OCI-LY3 (cell line): ENCODE data around the gene LHFPL2.

Source experiments
- H2AFZ ChIP-seq: fragments of 200-600, 300-600 bp; shearing (Covaris generic); 2 replicates; pipeline ENCODE4 v1.6.0; 2014; ENCODE audit warnings: antibody characterized with exemption, low read depth, low read length
- H3K27ac ChIP-seq: fragments of 200-600, 300-600 bp; sonication (generic); 2 replicates; pipeline ENCODE4 v1.5.1; 2014; ENCODE audit warnings: mild to moderate bottlenecking, low read length, moderate library complexity, mixed read lengths
- H3K27me3 ChIP-seq: fragments of 200-600, 300-600 bp; sonication (generic); 2 replicates; pipeline ENCODE4 v1.6.1; 2014; ENCODE audit warnings: low read depth, low read length, mixed read lengths
- H3K36me3 ChIP-seq: fragments of 200-600, 300-600 bp; sonication (generic); replicated peaks from 2 replicates; pipeline ENCODE3; 2014; ENCODE audit warnings: low read depth, low read length, mixed read lengths
- H3K4me1 ChIP-seq: fragments of 300-600, 200-600 bp; sonication (generic); 2 replicates; pipeline ENCODE4 v1.6.1; 2014; ENCODE audit warnings: low read length, mixed read lengths
- H3K4me2 ChIP-seq: fragments of 200-600, 300-600 bp; sonication (generic); 2 replicates; pipeline ENCODE4 v1.6.1; 2014; ENCODE audit warnings: low read length, mixed read lengths
- H3K4me3 ChIP-seq: fragments of 300-600, 200-600 bp; sonication (generic); 2 replicates; pipeline ENCODE4 v1.5.1; 2014; ENCODE audit warnings: antibody characterized with exemption, mild to moderate bottlenecking, low read length, moderate library complexity
- H3K79me2 ChIP-seq: fragments of 300-600, 200-600 bp; shearing (Covaris generic); 2 replicates; pipeline ENCODE4 v1.6.1; 2014; ENCODE audit warnings: mild to moderate bottlenecking, low read length, mixed read lengths
- H3K9ac ChIP-seq: fragments of 300-600, 200-600 bp; shearing (Covaris generic); 2 replicates; pipeline ENCODE4 v1.6.0; 2014; ENCODE audit warnings: mild to moderate bottlenecking, low read length, moderate library complexity
- H3K9me3 ChIP-seq: fragments of 200-600, 300-600 bp; shearing (Covaris generic); 2 replicates; pipeline ENCODE4 v1.6.1; 2014; ENCODE audit warnings: low read length, mixed read lengths; ENCODE audit not compliant: insufficient read depth
- H4K20me1 ChIP-seq: fragments of 200-600, 300-600 bp; sonication (generic); 2 replicates; pipeline ENCODE4 v1.6.1; 2016; ENCODE audit warnings: low read length, mixed read lengths; ENCODE audit not compliant: insufficient read depth
- EZH2phosphoT487 ChIP-seq: fragments of 200-600 bp; shearing (Covaris generic); IDR thresholded peaks from 2 replicates; pipeline ENCODE4 v1.6.1; 2018; ENCODE audit warnings: antibody characterized with exemption, mixed run types, low read depth
- TF ChIP-seq, protein P1 (sequence below): fragments of 200-600, 300-600 bp; sonication (generic); IDR thresholded peaks from 2 replicates; pipeline ENCODE4 v1.5.1; 2014; ENCODE audit warnings: antibody characterized with exemption, low read length, low read depth

The LHFPL2 gene

DNA sequence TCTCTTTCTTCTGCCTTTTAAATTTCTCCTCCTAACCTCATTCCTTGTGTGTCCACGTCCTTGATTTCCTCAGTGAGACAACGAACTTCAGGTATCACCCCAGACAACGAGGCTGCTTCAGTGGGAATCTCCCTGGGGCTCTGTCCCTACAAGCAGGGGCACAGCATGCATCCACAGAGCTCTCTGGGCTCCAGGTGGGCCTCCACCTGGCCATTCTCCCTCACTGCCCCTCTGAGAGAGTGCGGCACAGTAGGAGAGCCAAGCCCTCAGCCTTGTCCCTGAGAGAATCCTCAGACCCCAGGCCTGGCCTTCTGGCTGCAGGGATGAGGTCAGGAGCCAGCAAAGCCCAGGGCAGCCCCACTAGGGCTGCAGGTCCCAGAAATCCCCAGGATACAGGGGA, 105.3 kb downstream of the LHFPL2 start:
- Histone ChIP-seq H3K79me2 (no peaks in the 10 kb centered on the region), H2AFZ (no peak overlapping the region), H3K4me2 (no peak overlapping the region), H4K20me1 (no peaks in the 10 kb centered on the region), H3K4me1 (no peaks in the 10 kb centered on the region), H3K9ac (no peak overlapping the region), H3K4me3 (no peak overlapping the region), H3K36me3 (no peaks in the 10 kb centered on the region), H3K27me3 (no peaks in the 10 kb centered on the region), H3K27ac (no peak overlapping the region), H3K9me3 (no peaks in the 10 kb centered on the region)
- TF ChIP-seq EZH2phosphoT487: no peak
- TF ChIP-seq, protein P1, sequence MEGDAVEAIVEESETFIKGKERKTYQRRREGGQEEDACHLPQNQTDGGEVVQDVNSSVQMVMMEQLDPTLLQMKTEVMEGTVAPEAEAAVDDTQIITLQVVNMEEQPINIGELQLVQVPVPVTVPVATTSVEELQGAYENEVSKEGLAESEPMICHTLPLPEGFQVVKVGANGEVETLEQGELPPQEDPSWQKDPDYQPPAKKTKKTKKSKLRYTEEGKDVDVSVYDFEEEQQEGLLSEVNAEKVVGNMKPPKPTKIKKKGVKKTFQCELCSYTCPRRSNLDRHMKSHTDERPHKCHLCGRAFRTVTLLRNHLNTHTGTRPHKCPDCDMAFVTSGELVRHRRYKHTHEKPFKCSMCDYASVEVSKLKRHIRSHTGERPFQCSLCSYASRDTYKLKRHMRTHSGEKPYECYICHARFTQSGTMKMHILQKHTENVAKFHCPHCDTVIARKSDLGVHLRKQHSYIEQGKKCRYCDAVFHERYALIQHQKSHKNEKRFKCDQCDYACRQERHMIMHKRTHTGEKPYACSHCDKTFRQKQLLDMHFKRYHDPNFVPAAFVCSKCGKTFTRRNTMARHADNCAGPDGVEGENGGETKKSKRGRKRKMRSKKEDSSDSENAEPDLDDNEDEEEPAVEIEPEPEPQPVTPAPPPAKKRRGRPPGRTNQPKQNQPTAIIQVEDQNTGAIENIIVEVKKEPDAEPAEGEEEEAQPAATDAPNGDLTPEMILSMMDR: no peak

DNA sequence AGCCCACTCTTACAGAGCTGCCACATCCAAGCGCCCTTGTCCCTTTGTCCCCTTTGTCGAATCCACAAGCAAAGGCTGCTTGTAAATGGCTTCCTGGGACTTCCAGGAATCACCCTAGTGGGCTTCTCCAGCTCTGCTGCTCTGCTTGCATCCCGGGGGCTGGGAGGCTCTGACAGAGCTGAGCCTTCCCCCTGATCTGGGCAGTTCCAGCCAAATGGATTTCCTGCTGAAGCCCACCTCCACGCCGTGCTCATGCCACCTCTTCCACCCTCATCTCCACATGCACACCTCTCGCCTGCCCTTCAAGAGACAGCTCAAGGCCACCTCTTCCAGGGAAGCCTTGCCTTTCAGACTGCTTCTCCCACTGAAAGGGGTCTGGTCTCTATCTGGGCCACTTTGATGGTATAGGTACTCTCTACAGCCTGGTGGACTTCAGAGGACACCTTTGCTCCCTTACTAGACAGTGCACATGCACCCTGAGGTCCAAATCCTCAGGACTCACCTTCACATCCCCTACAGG, 106.2 kb downstream of the LHFPL2 start:
- Histone ChIP-seq H3K27ac (no peak overlapping the region), H3K9me3 (no peaks in the 10 kb centered on the region), H3K4me1 (no peaks in the 10 kb centered on the region), H3K27me3 (no peaks in the 10 kb centered on the region), H3K79me2 (no peaks in the 10 kb centered on the region), H3K4me3 (no peak overlapping the region), H4K20me1 (no peaks in the 10 kb centered on the region), H2AFZ (no peak overlapping the region), H3K9ac (no peak overlapping the region), H3K4me2 (no peak overlapping the region), H3K36me3 (no peaks in the 10 kb centered on the region)
- no peak for TF ChIP-seq EZH2phosphoT487
- TF ChIP-seq, protein P1: no peak

DNA sequence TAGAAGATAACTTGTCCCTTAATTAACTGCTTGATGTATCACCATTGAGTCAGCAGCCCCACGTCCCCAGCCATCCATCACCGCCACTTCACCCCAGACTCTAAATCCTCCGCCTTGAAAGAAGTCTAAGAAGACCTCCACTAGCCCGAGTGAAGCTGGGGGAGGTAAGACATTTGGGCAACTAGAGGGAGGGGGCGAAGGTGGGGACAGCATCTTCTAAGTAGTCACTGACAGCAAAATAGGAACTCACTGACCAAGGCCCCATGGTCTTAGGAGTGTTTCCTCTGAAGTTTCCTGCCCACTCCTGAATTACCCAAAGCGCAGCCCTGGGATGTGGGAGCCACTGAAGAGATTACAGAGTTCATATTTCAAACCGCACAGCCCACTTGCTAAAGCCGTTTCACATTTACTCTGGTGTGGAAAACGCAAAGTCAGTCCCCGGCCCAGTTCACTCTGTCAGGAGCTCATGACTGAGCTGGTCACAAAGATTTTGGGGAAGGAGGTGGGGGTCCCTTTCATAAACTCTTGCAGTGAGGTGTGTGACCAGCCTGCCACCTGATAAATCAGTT, 107.4 kb downstream of the LHFPL2 start:
- H3K79me2 ChIP-seq: no peaks in the 10 kb centered on the region
- H3K4me1 ChIP-seq: no peaks in the 10 kb centered on the region
- H2AFZ ChIP-seq: no peak overlapping the region
- H3K4me2 ChIP-seq: no peak overlapping the region
- H3K9me3 ChIP-seq: no peaks in the 10 kb centered on the region
- no peaks in the 10 kb centered on the region for H3K27me3 ChIP-seq
- no peaks in the 10 kb centered on the region for H3K36me3 ChIP-seq
- H4K20me1 ChIP-seq: no peaks in the 10 kb centered on the region
- no peak overlapping the region for H3K9ac ChIP-seq
- no peak overlapping the region for H3K27ac ChIP-seq
- TF ChIP-seq EZH2phosphoT487: no peak
- TF ChIP-seq, protein P1: no peak
- H3K4me3 ChIP-seq: no peak overlapping the region

DNA sequence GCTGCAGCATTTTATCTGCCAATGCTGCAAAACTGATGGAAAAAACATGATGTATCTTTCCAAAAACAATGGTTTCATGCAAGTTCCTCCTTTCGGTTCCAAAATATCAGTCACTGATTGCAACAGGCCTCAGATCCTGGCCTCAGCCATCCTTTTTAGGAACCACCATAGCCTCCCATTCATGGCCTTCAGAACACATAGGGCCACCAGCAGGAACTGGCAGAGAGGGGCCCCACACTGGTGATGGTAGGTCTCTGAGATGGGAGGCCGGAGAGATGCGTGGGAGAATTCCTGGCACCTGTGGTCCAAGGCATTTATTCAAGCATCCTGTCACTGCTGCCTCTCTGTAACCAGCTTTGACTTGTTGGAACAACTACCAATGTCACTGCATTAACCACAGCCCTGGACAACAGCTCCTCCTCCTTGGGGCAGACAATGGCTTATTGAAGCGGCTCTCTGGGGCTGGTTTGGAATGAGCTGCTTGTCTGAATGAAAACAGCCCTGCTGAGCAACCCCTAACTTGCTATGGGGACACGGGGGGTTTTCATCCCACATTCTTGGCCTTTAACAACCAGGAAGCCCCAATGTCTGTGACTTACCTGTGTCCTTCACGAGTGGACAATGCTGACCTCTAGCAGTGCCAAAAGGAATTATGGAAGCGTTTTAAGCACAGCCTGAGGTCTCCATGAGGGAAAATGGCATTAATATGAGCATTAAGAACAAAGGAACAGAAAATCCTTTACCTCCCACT, 108.1 kb downstream of the LHFPL2 start:
- no peaks in the 10 kb centered on the region for H3K9me3 ChIP-seq
- no peaks in the 10 kb centered on the region for H3K79me2 ChIP-seq
- no peaks in the 10 kb centered on the region for H4K20me1 ChIP-seq
- H3K27ac ChIP-seq: no peak overlapping the region
- no peak overlapping the region for H3K4me3 ChIP-seq
- H3K4me1 ChIP-seq: no peaks in the 10 kb centered on the region
- H2AFZ ChIP-seq: no peak overlapping the region
- H3K36me3 ChIP-seq: no peaks in the 10 kb centered on the region
- H3K27me3 ChIP-seq: no peaks in the 10 kb centered on the region
- no peak overlapping the region for H3K9ac ChIP-seq
- TF ChIP-seq, protein P1: no peak
- TF ChIP-seq EZH2phosphoT487: no peak
- H3K4me2 ChIP-seq: no peak overlapping the region
